Measurements from ENCODE around the gene ZDHHC24.

The ZDHHC24 gene

DNA sequence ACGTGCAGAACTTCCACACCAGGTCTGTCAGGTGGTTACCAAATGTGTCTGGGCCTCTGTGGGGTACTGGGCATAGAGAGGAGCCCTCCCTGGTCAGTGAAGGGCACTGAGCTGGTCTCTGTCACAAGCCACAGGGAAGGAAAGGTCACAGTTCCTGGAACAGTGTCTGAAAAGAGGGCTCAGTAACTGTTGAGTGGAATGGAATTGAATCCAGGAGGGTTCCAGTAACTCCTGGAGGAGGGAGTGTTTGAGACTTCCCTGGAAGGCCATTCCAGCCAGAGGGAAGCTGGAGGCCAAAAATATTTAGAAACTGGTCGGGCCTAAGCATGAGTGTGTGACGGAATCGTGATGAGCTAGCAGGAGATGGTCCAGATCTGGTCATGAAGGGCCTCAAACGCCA, 8.8 kb upstream of the ZDHHC24 start:
- no peak overlapping the region for H3K9ac ChIP-seq (ENCODE audit: low read depth, low read length, poor library complexity, severe bottlenecking)
- H2AFZ ChIP-seq (ENCODE audit: low read length) = no peak overlapping the region
- no peaks in the 10 kb centered on the region for H3K9me3 ChIP-seq (ENCODE audit: insufficient read depth, low read depth, low read length)
- no peaks in the 10 kb centered on the region for H3K27me3 ChIP-seq (ENCODE audit: insufficient read depth, low read length, poor library complexity, severe bottlenecking)
- no peaks in the 10 kb centered on the region for H3K79me2 ChIP-seq (ENCODE audit: insufficient read depth, low read length)
- H3K4me2 ChIP-seq (ENCODE audit: low read depth, low read length, poor library complexity, severe bottlenecking) = no peak overlapping the region
- no peaks in the 10 kb centered on the region for H4K20me1 ChIP-seq (ENCODE audit: insufficient read depth, low read length, poor library complexity, severe bottlenecking)
- H3F3A ChIP-seq (ENCODE audit: low read depth) = no peaks in the 10 kb centered on the region
- no peaks in the 10 kb centered on the region for H3K9me2 ChIP-seq (replicated peaks; ENCODE audit: low read depth, low read length)
- no peak for TF ChIP-seq EZH2phosphoT487 (IDR thresholded peaks at IDR 0.05; ENCODE audit: borderline replicate concordance)
- TF ChIP-seq, protein P1, sequence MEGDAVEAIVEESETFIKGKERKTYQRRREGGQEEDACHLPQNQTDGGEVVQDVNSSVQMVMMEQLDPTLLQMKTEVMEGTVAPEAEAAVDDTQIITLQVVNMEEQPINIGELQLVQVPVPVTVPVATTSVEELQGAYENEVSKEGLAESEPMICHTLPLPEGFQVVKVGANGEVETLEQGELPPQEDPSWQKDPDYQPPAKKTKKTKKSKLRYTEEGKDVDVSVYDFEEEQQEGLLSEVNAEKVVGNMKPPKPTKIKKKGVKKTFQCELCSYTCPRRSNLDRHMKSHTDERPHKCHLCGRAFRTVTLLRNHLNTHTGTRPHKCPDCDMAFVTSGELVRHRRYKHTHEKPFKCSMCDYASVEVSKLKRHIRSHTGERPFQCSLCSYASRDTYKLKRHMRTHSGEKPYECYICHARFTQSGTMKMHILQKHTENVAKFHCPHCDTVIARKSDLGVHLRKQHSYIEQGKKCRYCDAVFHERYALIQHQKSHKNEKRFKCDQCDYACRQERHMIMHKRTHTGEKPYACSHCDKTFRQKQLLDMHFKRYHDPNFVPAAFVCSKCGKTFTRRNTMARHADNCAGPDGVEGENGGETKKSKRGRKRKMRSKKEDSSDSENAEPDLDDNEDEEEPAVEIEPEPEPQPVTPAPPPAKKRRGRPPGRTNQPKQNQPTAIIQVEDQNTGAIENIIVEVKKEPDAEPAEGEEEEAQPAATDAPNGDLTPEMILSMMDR (conservative IDR thresholded peaks at IDR 0.05; ENCODE audit: low read length) = no peak
- H3K4me1 ChIP-seq (ENCODE audit: insufficient read depth, low read length, poor library complexity, severe bottlenecking) = no peaks in the 10 kb centered on the region
- no peaks in the 10 kb centered on the region for H3K36me3 ChIP-seq (ENCODE audit: insufficient read depth, low read length)
- no peak overlapping the region for H3K4me3 ChIP-seq (ENCODE audit: low read length, poor library complexity, severe bottlenecking)

DNA sequence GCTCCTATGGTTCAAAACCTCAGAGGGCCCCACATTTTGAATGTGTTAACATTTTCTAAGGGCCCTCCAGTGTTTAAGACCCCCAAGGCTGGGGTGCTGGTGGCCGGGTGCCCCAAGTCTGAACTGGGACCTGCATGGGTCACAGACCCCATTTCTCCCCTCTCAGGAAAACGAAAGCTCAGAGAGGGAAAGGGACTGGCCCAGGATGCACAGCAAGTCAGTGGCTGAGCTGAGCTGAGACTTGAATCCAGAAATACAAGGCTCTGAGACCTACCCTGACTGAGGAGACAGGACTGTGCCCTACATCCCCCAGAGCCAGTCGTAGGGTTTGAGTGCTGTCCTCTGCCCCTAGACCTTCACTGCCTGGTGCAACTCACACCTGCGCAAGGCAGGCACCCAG, 5.0 kb upstream of the ZDHHC24 start:
- Histone ChIP-seq H2AFZ (ENCODE audit: low read length) (no peak overlapping the region), H3K9ac (ENCODE audit: low read depth, low read length, poor library complexity, severe bottlenecking) (no peak overlapping the region), H3K4me2 (ENCODE audit: low read depth, low read length, poor library complexity, severe bottlenecking) (no peak overlapping the region), H3K9me2 (replicated peaks; ENCODE audit: low read depth, low read length) (no peaks in the 10 kb centered on the region), H4K20me1 (ENCODE audit: insufficient read depth, low read length, poor library complexity, severe bottlenecking) (no peaks in the 10 kb centered on the region), H3K4me3 (ENCODE audit: low read length, poor library complexity, severe bottlenecking) (no peak overlapping the region), H3K36me3 (ENCODE audit: insufficient read depth, low read length) (no peaks in the 10 kb centered on the region), H3K9me3 (ENCODE audit: insufficient read depth, low read depth, low read length) (no peaks in the 10 kb centered on the region), H3K79me2 (ENCODE audit: insufficient read depth, low read length) (no peaks in the 10 kb centered on the region), H3K27me3 (ENCODE audit: insufficient read depth, low read length, poor library complexity, severe bottlenecking) (no peaks in the 10 kb centered on the region), H3F3A (ENCODE audit: low read depth) (no peaks in the 10 kb centered on the region), H3K4me1 (ENCODE audit: insufficient read depth, low read length, poor library complexity, severe bottlenecking) (no peaks in the 10 kb centered on the region)
- no peak for TF ChIP-seq EZH2phosphoT487 (IDR thresholded peaks at IDR 0.05; ENCODE audit: borderline replicate concordance)
- TF ChIP-seq, protein P1 (conservative IDR thresholded peaks at IDR 0.05; ENCODE audit: low read length) = no peak

DNA sequence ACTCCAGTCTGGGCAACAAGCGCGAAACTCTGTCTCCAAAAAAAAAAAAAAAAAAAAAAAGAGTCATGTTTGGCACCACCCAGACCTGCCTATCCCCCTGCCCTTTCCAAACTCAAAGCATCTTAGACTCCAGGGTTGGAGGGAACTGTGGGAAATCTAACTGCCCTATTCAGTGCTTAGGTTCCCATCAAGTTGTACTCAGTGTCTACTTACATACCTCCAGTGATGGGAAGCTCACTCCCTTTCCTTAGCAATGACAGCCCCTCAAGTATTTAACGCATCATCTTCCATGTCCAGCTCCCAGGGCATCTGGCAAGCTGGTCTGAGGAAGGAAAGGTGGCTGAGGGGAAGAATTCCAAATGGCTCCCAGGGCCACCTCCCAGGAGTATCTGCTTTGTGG, 3.8 kb upstream of the ZDHHC24 start:
- no peak overlapping the region for H3K4me3 ChIP-seq (ENCODE audit: low read length, poor library complexity, severe bottlenecking)
- H3K4me1 ChIP-seq (ENCODE audit: insufficient read depth, low read length, poor library complexity, severe bottlenecking) = peaks cover 3% of the 10 kb centered on the region
- H3K9me3 ChIP-seq (ENCODE audit: insufficient read depth, low read depth, low read length) = no peaks in the 10 kb centered on the region
- no peaks in the 10 kb centered on the region for H3K9me2 ChIP-seq (replicated peaks; ENCODE audit: low read depth, low read length)
- H2AFZ ChIP-seq (ENCODE audit: low read length) = no peak overlapping the region
- H4K20me1 ChIP-seq (ENCODE audit: insufficient read depth, low read length, poor library complexity, severe bottlenecking) = no peaks in the 10 kb centered on the region
- H3K9ac ChIP-seq (ENCODE audit: low read depth, low read length, poor library complexity, severe bottlenecking) = no peak overlapping the region
- no peaks in the 10 kb centered on the region for H3K27me3 ChIP-seq (ENCODE audit: insufficient read depth, low read length, poor library complexity, severe bottlenecking)
- no peaks in the 10 kb centered on the region for H3F3A ChIP-seq (ENCODE audit: low read depth)
- H3K36me3 ChIP-seq (ENCODE audit: insufficient read depth, low read length) = no peaks in the 10 kb centered on the region
- H3K79me2 ChIP-seq (ENCODE audit: insufficient read depth, low read length) = peaks cover 12% of the 10 kb centered on the region
- TF ChIP-seq, protein P1 (conservative IDR thresholded peaks at IDR 0.05; ENCODE audit: low read length) = no peak
- no peak for TF ChIP-seq EZH2phosphoT487 (IDR thresholded peaks at IDR 0.05; ENCODE audit: borderline replicate concordance)
- no peak overlapping the region for H3K4me2 ChIP-seq (ENCODE audit: low read depth, low read length, poor library complexity, severe bottlenecking)

Measured in Loucy (cell line).